GM21529 (cell line): ENCODE results near the gene TNFAIP8L2.

Experiments used
- ATAC-seq: cut with Tn5 transposase; IDR thresholded peaks from one replicate; pipeline ENCODE4 v1.9.1; 2021; ENCODE audit not compliant: unreplicated experiment

Gene TNFAIP8L2

DNA sequence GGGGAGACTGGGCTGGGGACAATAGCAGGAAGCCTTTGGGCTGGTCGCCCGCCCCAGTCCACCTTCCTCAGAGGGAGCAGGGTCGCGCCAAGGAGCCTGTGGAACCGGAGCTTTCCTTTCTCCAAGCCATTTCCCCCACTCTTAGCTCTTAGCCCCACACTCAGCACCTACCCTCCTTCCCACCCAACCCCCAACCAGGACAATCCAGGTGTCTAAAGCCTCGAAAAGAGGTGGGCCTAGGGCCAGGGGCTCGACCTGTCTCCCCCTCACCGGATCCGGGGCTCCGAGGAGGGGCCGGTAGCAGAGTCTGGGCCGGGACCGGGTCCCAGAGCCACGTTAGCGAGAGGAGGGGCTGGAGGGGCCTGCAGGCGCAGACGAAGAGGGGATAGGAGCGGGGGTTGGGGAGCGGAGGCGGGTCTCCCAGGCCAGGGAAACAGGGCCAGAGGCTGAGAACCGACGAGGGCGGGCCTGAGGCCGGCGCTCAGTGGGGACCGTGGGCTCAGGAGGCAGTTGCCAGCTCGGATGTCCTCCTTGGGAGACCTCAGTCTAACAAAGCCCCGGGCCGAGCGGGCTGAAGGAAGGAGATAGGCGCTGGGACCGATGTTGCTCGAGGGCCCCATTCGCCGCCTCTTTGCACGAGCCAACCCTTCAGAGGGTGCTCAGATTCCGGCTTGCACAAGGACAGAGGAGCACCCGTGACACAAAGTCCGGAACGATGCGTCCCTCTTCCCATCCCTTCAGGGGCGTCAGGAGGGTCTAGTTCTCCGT, 11.0 kb upstream of the TNFAIP8L2 start:
- no peak for ATAC-seq

GRCh38 chr1:151146072-151146411, 10.4 kb upstream of the TNFAIP8L2 start:
- peak; percentile 6 for ATAC-seq

DNA sequence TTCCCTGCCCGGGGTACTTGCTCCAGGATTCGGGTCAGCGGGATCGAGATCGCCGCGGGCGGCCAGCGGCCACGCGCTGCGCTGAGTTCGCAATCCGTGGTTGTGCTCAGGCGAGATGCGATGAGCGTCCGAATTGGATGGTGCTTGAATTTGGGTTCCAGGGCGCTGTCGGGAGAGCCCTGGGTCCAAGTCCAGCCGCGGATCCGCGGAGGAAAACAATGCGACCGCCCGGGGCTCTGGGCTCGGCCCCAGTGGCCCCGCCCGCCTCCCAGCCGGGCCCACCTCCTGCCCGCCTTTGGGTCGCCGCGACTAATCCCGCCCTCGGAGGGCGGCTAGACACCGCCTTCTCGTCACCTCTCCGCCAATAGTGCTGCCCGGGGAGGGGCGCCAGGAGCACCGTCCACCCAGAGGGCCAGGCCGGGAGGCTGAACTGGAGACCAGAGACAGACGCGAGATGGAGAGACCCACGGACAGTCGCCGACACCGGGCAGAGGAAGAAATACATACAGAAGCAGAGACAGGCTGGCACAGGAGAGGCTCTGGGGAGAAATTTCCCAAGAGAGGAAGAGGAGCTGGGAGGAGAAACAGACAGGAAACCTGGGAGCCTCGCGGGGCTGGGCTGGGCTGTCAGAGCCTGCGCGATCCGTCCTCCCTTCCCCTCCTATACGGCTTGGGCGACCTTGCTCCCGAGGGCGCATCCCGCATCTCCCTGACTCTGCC, 9.9 kb upstream of the TNFAIP8L2 start, which contains the start of gene SEMA6C:
SEMA6C (minus strand) TSS at position 220 of the 720 bp plus-strand sequence. CDS start 4,010 bp downstream, outside the sequence.
- peak; percentile 99 for ATAC-seq

- ATAC-seq, result no peak
These were observed 9.3 kb upstream of the TNFAIP8L2 start for GRCh38 chr1:151147132-151147503.

GRCh38 chr1:151147665-151148064, 8.8 kb upstream of the TNFAIP8L2 start:
- ATAC-seq, result no peak

GRCh38 chr1:151157067-151157531, 650 bp downstream of the TNFAIP8L2 start:
- no peak for ATAC-seq

DNA sequence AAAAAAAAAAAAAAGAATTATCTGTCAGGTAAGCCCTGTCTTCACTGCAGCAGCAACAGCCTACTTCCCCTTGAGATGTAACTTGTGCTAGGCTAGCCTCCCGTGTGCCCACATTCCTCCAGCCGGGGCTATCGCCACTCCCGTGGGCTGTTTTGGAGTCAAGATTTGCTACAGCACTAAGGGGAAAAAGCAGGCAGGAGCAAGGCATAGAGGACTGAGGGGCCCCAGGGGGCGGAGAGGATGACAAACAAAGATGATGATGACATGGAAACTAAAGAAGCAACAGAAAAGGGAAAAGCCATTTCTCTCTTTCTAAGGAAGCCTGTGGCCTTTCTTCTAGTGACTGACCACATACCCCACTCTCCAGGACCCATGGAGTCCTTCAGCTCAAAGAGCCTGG, 1.9 kb downstream of the TNFAIP8L2 start:
- ATAC-seq, result no peak

GRCh38 chr1:151158751-151159251, 2.4 kb downstream of the TNFAIP8L2 start:
- no peak for ATAC-seq

- ATAC-seq, result no peak
These were observed 2.9 kb downstream of the TNFAIP8L2 start for GRCh38 chr1:151159373-151159772.

GRCh38 chr1:151164732-151165280, 8.4 kb downstream of the TNFAIP8L2 start:
- peak; percentile 10 for ATAC-seq

- ATAC-seq, result no peak
These were observed 8.9 kb downstream of the TNFAIP8L2 start for GRCh38 chr1:151165281-151165737.

GRCh38 chr1:151165738-151166504, 9.5 kb downstream of the TNFAIP8L2 start, which contains the start of the genes LYSMD1 and SCNM1:
Gene LYSMD1 (minus strand): TSS chr1:151165902. CDS start chr1:151165258, 644 bp downstream.
Gene SCNM1 (plus strand): TSS chr1:151166144. CDS start chr1:151166153, 9 bp downstream.
- ATAC-seq, result peak; percentile 85

DNA sequence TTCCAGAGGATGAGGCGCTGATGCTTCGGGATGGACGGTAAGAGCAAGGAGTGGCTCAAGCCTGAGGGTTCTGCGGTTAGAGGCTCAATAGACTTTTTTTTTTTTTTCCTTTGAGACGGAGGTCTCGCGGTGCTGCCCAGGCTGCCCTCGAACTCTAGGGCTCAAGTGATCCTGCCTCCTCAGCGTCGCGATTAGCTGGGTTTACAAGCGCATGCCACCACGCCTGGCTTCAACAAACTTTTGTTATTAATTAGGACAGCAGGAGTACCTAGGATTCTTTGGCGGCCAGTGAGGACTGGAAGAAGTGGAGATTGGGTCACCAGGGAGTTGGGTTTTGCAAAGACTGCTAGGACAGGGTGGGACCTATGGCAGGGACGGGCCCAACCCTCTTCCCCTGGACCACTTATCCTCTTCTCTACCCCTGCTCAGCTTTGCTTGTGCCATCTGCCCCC, 10.1 kb downstream of the TNFAIP8L2 start:
- ATAC-seq, result no peak

DNA sequence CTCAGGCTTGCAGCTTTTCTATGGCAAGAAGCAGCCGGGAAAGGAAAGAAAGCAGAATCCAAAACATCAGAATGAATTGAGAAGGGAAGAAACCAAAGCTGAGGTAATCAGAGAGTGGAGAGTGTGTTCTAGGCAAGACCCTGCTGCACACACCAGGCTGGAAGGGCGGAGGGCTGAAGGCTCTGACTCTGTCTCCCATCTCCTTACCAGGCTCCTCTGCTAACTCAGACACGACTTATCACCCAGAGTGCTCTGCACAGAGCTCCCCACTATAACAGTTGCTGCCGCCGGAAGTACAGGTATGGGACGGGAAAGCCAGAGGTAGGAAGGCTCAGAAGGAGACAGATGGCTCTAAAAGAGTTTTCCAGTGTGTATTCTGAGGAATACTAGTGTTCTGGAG, 10.7 kb downstream of the TNFAIP8L2 start:
- ATAC-seq, result no peak

GRCh38 chr1:151171190-151171589, 14.7 kb downstream of the TNFAIP8L2 start:
- no peak for ATAC-seq

GRCh38 chr1:151175041-151175741, 18.7 kb downstream of the TNFAIP8L2 start:
- no peak for ATAC-seq

DNA sequence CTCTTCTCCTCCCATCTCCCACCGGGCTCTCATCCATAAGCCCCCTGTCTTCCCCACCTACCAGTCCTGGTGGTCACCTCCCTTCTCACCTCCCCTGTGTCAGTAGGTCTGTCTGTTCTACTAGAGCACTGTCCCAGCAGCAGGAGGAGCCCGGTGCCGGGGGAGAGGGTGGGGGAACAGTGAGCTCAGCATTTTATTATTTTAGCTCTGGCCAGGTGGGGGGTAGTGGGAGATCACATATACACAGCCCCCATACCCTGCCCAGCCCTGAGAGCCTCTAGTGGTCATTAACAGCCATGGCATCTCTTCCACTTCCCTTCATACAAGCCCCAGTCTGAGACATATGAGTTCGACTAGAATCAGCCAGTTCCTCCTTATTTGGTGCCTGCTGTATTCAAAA, 19.4 kb downstream of the TNFAIP8L2 start, which contains the start of gene TMOD4:
TMOD4 (minus strand) TSS at position 119 of the 400 bp plus-strand sequence. CDS start 1,106 bp downstream, outside the sequence.
- no peak for ATAC-seq

DNA sequence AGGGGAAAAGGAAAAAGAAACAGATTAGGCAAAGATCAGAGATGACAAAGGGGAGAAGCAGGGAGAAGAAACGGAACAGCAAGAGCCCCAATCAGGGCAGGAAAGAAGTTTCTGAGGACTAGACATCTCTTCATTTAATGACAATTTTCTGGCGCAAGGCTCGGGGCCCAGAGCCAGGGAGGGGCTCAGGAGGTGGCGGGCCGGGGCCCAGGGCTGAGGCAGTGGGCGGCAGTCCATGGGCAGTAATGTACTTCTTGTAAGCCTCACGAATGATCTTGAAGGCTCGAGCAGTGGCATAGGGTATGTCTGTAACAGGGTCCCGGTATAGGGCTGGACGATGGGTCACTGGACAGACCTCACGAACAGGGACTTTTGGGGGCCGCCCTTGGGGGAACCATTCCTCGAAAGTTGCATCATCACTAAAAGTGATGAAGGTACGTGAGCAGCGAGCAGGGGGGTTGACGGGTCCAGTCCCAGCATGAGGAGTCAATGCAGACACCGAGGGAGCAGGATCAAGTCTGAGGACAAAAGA, 20.1 kb downstream of the TNFAIP8L2 start:
- ATAC-seq, result no peak

GRCh38 chr1:151184211-151184610, 27.8 kb downstream of the TNFAIP8L2 start:
- no peak for ATAC-seq

- no peak for ATAC-seq
These were observed 30.8 kb downstream of the TNFAIP8L2 start for GRCh38 chr1:151187205-151187604.
